Measurements from ENCODE around the gene TAF11. TPM values are rescaled to one million over a fixed set of nuclear protein-coding genes. Genes with fewer than 3 reads are reported as not detected.
"Not testable (repeated sequence)": the region's sequence is repeated elsewhere in the genome, so short reads cannot be mapped to it uniquely, and the experiment has no call there.

The TAF11 gene
- total RNA-seq, 1 donor from 2014 or later: 33.8 TPM

- peak overlapping the region; percentile 100 for H3K27ac Mint-ChIP-seq (ENCODE audit: unreplicated experiment)
- H3K4me1 Mint-ChIP-seq (ENCODE audit: unreplicated experiment): peaks cover 31% of the 10 kb centered on the region
- H3K36me3 Mint-ChIP-seq (ENCODE audit: unreplicated experiment): peaks cover 9% of the 10 kb centered on the region
- H3K9me3 Mint-ChIP-seq (ENCODE audit: unreplicated experiment): no peaks in the 10 kb centered on the region
- no peaks in the 10 kb centered on the region for H3K27me3 Mint-ChIP-seq (ENCODE audit: unreplicated experiment)
- TF ChIP-seq CTCF (IDR thresholded peaks at IDR 0.05): no peak
- DNase-seq (ENCODE audit: extremely low spot score, unreplicated experiment): no peak
- H3K4me3 Mint-ChIP-seq (ENCODE audit: unreplicated experiment): peak overlapping the region; percentile 100
Measured at GRCh38 chr6:34888514-34888856, 643 bp upstream of the TAF11 start.

GRCh38 chr6:34885837-34886236, 2.0 kb downstream of the TAF11 start:
- not testable (repeated sequence) for H3K27ac Mint-ChIP-seq (ENCODE audit: unreplicated experiment); DNase-seq (ENCODE audit: extremely low spot score, unreplicated experiment); H3K9me3 Mint-ChIP-seq (ENCODE audit: unreplicated experiment); H3K27me3 Mint-ChIP-seq (ENCODE audit: unreplicated experiment)
- Mint-ChIP-seq H3K4me1 (ENCODE audit: unreplicated experiment) (peaks cover 27% of the 10 kb centered on the region), H3K4me3 (ENCODE audit: unreplicated experiment) (peak overlapping the region; percentile 100), H3K36me3 (ENCODE audit: unreplicated experiment) (peaks cover 16% of the 10 kb centered on the region)

- H3K4me3 Mint-ChIP-seq (ENCODE audit: unreplicated experiment): no peak overlapping the region
- TF ChIP-seq CTCF (IDR thresholded peaks at IDR 0.05): no peak
- no peak for DNase-seq (ENCODE audit: extremely low spot score, unreplicated experiment)
- no peaks in the 10 kb centered on the region for H3K9me3 Mint-ChIP-seq (ENCODE audit: unreplicated experiment)
- peaks cover 19% of the 10 kb centered on the region for H3K4me1 Mint-ChIP-seq (ENCODE audit: unreplicated experiment)
- H3K27me3 Mint-ChIP-seq (ENCODE audit: unreplicated experiment): no peaks in the 10 kb centered on the region
- no peak overlapping the region for H3K27ac Mint-ChIP-seq (ENCODE audit: unreplicated experiment)
- H3K36me3 Mint-ChIP-seq (ENCODE audit: unreplicated experiment): peaks cover 23% of the 10 kb centered on the region
Measured at GRCh38 chr6:34884996-34885395, 2.8 kb downstream of the TAF11 start.

GRCh38 chr6:34884073-34884472, 3.8 kb downstream of the TAF11 start:
- H3K9me3 Mint-ChIP-seq (ENCODE audit: unreplicated experiment); H3K4me3 Mint-ChIP-seq (ENCODE audit: unreplicated experiment); DNase-seq (ENCODE audit: extremely low spot score, unreplicated experiment); H3K27me3 Mint-ChIP-seq (ENCODE audit: unreplicated experiment); H3K27ac Mint-ChIP-seq (ENCODE audit: unreplicated experiment): not testable (repeated sequence)
- peaks cover 27% of the 10 kb centered on the region for H3K36me3 Mint-ChIP-seq (ENCODE audit: unreplicated experiment)
- H3K4me1 Mint-ChIP-seq (ENCODE audit: unreplicated experiment): peaks cover 16% of the 10 kb centered on the region

GRCh38 chr6:34877869-34878485, 9.9 kb downstream of the TAF11 start:
- TF ChIP-seq CTCF (IDR thresholded peaks at IDR 0.05): no peak
- no peak overlapping the region for H3K4me3 Mint-ChIP-seq (ENCODE audit: unreplicated experiment)
- H3K27me3 Mint-ChIP-seq (ENCODE audit: unreplicated experiment): no peaks in the 10 kb centered on the region
- peaks cover 39% of the 10 kb centered on the region for H3K36me3 Mint-ChIP-seq (ENCODE audit: unreplicated experiment)
- H3K4me1 Mint-ChIP-seq (ENCODE audit: unreplicated experiment): no peaks in the 10 kb centered on the region
- H3K9me3 Mint-ChIP-seq (ENCODE audit: unreplicated experiment): no peaks in the 10 kb centered on the region
- DNase-seq (ENCODE audit: extremely low spot score, unreplicated experiment): no peak
- no peak overlapping the region for H3K27ac Mint-ChIP-seq (ENCODE audit: unreplicated experiment)

- no peak for DNase-seq (ENCODE audit: extremely low spot score, unreplicated experiment)
Measured at GRCh38 chr6:34877259-34877658, 10.6 kb downstream of the TAF11 start.

More at GRCh38 chr6:34877259-34877658, 10.6 kb downstream of the TAF11 start:
- Mint-ChIP-seq H3K9me3 (ENCODE audit: unreplicated experiment) (no peaks in the 10 kb centered on the region), H3K27me3 (ENCODE audit: unreplicated experiment) (no peaks in the 10 kb centered on the region), H3K27ac (ENCODE audit: unreplicated experiment) (no peak overlapping the region), H3K36me3 (ENCODE audit: unreplicated experiment) (peaks cover 42% of the 10 kb centered on the region), H3K4me1 (ENCODE audit: unreplicated experiment) (no peaks in the 10 kb centered on the region), H3K4me3 (ENCODE audit: unreplicated experiment) (no peak overlapping the region)
- TF ChIP-seq CTCF (IDR thresholded peaks at IDR 0.05): no peak

Measured in osteocyte (in vitro differentiated cells).